SHP77 treated with DMSO at 0.1 percent for 48 hours (cell line): Measurements from ENCODE around the gene CDH23.
A peak's percentile ranks its signal among the peaks of the same experiment; 100 is the strongest.

Source experiments
- DNase-seq: peaks from one replicate; lab custom pipeline; 2025; lab: John Stamatoyannopoulos, UW

CDH23 gene

GRCh38 chr10:71486484-71487114, 89.9 kb downstream of the CDH23 start:
- DNase-seq: no peak

DNA sequence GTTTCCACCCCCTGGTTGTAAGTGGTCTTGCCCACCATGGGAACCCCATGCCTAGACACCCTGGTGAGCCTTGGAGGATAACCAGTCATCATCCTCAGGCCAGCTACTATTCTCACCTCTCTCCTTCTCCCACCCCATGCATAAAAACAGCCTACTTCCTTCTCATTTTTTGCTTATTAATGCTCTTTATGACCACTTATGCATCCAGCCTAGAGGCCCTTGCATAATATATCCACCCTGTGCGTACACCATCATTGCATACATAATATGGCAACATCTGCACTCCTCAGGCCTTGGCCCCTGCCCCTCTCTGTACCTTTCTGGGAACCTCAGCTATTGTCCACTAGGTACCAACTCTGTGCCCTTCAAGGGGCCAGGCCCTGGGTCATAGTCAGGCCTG, 91.0 kb downstream of the CDH23 start:
- no peak for DNase-seq

DNA sequence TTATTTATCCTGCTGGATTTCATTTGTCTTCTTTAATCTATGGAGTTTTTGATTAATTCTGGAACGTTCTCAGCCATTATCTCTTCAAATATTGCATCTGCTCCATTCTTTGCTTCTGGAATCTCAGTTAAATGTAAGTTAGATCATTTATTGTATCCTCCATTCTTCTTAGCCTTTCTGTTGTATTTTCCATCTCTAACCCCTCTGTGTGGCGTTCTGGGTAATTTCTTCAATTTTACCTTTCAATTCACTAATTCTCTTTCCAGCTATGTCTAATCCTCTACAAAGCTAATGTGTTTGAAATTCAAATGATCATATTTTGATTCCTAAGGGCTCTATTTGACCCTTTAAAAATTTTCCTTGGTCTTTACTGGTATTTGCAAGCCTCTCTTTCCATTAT, 92.4 kb downstream of the CDH23 start:
- no peak for DNase-seq

DNA sequence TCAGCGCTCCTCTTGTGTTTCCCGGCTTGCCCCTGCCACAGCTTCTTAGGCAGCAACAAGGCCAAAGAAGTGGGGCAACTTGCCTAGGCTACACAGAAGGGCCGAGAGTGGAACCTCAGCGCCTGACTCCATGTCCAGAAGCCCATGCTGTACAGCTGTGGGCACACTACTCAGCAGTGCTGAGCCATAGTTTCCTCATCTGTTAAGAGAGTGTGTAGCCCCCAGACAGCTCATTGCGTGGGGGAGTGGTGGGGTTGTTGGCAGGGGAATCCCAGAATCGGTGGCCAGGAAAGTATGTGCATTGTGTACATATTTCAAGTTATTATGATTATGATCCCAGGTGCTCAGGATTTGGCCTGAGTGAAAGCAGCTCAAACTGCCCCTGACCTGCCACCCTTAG, 96.2 kb downstream of the CDH23 start:
- no peak for DNase-seq

DNA sequence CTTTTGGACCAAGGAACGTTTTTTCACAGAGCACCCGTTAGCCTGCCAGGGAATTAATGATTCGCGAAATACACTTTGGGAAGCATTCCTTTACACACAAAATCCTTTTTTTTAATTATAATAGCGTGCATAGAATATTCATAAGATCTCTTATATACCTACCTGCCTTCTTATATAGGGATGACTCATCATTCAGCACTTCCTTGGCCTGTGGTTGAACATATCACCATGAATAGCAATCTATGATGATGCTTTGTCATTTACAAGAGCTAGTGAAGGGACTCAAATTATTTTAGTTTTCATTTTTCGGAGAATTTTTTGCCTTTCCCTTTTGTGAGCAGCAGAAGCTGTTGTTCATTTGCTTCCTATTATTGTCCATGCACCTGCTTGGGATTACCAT, 97.0 kb downstream of the CDH23 start:
- DNase-seq: no peak

- DNase-seq: no peak
Measured at GRCh38 chr10:71494476-71494875, 97.8 kb downstream of the CDH23 start.

GRCh38 chr10:71494980-71495381, 98.3 kb downstream of the CDH23 start:
- no peak for DNase-seq

GRCh38 chr10:71496927-71497762, 100.4 kb downstream of the CDH23 start:
- DNase-seq: no peak

- no peak for DNase-seq
Measured at GRCh38 chr10:71497763-71498326, 101.1 kb downstream of the CDH23 start.

GRCh38 chr10:71501402-71501801, 104.7 kb downstream of the CDH23 start:
- no peak for DNase-seq

GRCh38 chr10:71502190-71502589, 105.5 kb downstream of the CDH23 start:
- no peak for DNase-seq

GRCh38 chr10:71502851-71503250, 106.1 kb downstream of the CDH23 start:
- no peak for DNase-seq

DNA sequence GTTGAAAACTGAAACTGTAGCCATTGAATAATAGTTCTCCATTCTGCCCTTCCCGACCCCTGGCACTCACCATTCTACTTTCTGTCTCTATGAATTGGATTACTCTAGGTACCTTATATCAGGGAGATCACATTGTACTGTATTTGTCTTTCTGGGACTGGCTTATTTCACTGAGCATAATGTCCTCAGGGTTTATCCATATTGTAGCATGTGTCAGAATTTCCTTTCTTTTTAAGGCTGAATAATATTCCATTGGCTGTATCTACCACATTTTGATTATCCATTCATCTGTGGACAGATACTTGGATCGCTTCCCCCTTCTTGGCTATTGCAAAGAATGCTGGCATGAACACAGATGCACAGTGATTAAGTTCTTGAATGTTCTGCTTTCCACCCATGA, 107.4 kb downstream of the CDH23 start:
- no peak for DNase-seq

DNA sequence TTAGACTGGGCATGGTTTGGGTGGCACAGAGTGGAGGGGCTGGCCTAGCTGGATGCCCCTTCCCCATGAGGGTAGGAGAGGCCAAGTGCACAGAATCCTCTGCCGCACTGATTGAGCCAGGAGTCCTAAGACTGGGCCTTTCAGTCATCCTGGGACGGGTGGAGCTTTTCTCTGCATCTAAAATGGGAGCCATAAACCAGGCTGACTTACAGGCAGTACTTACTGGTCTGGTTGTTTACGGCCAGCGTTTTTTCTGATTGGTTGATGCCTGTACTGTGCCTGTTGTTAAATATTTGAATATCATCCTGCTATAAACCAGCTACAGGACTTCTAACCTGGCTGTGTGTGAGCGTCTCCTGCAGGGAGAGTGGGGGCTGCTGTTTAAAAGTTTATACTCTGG, 107.8 kb downstream of the CDH23 start:
- DNase-seq: no peak

DNA sequence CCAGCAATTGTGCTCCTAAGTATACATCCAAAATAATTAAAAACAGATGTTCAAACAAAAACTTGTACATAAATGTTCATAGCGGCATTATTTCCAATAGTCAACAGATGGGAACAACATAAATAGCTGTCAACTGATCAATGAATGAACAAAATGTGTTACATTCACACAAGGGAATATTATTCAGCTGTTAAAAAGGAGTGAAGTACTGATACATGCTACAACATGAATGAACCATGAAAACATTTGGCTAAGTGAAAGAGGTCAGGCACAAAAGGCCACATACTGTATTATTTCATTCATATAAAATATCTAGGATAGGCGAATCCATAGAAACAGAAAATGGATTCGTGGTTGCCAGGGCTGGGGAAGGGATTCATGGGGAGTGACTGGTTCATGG, 109.1 kb downstream of the CDH23 start:
- DNase-seq: no peak

DNA sequence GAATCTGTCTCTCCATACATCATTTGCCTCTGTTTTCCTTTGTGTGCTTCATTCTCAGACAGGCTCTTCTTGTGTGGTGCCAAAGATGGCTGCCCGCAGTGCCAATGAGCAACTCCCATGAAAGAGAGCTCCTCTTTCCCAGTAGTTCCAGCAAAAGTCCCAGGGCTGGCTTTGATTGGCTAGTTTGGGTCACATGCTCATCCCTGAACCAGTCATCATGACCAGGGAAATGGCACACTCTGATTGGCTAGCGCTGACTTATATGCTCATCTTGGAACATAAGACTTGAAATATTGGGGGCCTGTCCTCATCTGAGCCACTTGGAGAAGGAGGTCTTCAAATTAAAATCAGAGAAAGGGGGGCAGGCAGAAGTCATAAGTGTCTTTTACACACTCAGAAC, 112.7 kb downstream of the CDH23 start:
- DNase-seq: no peak

GRCh38 chr10:71511206-71511605, 114.5 kb downstream of the CDH23 start:
- DNase-seq: no peak

DNA sequence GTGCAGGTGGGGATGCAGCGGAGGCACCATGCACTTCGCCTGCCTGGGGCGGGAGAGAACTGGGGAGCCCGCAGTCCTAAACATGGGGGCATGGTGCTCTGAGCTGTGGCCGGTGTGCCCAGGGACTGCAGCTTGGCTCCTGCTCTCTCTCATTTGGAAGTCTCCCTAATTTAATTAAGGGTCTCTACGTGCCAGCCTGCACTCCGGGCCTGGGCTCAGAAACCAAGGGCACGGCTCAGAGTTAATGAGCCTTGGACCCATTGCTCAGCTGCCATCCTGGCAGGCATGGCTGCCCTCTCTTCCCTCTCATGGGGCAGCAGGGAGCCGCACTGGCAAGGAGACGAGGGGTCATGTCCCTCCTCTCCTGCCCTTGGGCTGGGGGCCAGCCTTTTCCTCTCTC, 115.6 kb downstream of the CDH23 start:
- DNase-seq: no peak

GRCh38 chr10:71512761-71513539, 116.2 kb downstream of the CDH23 start:
- peak; percentile 5 for DNase-seq

- no peak for DNase-seq
Measured at GRCh38 chr10:71513540-71513853, 116.8 kb downstream of the CDH23 start.

DNA sequence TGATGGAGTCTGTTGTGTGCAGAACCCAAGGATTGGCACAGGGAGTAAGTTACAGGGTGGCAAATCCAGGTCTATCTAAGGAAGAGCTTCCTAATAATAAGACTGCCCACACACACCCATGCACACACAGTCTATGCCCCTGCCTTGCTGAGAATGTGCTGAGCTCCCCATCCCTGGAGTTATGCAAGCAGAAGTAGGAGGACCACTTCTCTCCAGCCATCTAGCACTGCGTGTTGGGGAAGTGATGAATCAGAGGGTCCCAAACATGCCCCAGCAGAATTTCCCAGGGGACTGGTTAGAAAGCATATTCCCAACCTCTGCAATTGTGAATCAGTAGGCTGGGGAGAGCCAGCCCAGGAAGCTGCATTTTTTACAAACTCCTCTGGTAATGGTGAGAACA, 117.2 kb downstream of the CDH23 start:
- DNase-seq: no peak

DNA sequence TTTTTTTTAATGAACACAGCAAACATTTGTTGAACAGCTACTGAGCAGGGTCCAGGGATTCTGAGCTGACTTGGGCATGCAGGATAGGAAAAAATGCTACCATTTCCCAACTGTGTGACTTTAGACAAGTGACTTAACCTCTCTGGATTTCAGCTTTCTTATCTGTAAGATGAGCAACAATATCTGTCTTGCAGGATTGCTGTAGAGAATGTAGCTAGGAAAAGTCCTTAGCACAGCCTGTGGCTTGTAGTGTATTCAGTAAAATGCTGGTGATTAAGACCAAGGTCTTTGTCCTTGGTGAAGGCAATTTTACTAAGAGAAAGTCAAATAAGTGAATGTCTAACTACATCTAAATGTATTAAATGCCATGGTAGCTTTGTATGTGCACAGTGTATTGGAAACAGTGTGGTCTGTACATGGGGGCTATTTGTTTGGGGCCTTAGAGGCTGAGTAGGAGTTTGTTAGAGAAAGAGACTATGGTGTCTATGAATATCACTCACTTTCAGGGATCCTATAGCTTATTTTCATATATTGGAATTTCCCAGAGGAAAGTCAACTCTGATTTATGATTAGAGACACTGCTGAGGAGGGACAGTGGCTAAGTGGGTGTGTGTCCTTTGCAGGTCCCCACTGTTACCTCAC, 118.9 kb downstream of the CDH23 start:
- DNase-seq: no peak
